NCI-H226 (cell line): ENCODE measurements around the gene AMPD1.

ENCODE experiments used
- DNase-seq: peaks from one replicate; pipeline ENCODE4 v3.0.0-alpha.2; 2015

The AMPD1 gene

GRCh38 chr1:114694540-114695310 lies 621 bp downstream of the AMPD1 start:
- DNase-seq: no peak

DNA sequence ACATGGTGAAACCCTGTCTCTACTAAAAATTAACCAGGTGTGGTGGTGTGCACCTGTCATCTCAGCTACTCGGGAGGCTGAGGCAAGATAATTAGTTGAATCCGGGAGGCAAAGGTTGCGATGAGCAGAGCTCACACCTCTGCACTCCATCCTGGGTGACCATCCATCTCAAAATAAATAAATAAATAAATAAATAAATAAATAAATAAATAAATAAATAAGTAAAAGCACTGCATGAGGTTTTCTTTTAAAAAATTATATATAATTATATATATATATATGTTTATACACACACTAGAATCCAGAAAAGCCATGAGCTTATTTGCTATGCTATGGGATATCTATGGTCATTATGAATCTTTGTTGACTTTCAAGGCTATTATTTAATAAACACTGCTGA lies 2.4 kb downstream of the AMPD1 start:
- DNase-seq: no peak

- DNase-seq: peak; percentile 26
Observed at GRCh38 chr1:114691061-114691460, 4.3 kb downstream of the AMPD1 start.

DNA sequence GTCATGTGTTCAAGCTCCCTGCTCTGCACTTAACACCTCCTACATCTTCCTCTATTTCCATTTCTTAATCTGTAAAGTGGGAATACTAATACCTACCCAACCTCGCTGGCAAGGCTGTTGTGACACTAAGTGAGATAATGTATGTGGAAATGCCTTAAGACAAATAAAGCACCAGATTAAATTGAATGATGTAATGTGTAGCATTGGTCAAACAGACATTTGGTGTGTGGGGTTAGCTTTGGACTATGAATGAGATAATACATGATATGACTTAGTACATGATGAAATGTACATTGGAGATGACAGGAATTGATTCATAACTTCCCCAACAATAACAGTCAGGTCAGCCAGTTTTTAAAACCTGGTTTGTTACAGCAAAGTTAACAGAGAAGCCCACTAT lies 5.2 kb downstream of the AMPD1 start:
- peak; percentile 12 for DNase-seq

DNA sequence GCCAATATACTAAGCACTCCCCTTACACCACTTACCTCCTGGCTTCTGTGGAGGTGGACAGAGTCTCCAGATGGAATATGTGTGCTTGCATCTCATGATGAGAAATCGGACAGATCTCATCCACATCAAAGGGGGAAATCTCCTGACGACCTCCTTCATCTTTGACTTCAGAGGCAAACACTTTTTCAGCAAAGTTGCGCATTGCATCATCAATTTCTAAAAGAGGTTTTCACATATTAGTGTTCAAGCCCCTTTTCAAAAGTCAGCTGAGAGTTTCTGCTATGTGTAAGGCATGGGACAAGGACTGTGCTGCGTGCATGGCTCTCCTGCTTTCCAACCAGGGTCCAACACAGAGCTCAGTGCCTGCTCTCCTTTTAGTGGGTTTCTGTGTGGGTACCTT lies 6.8 kb downstream of the AMPD1 start:
- no peak for DNase-seq

- no peak for DNase-seq
Observed at GRCh38 chr1:114685851-114686250, 9.5 kb downstream of the AMPD1 start.

- DNase-seq: no peak
Observed at GRCh38 chr1:114677691-114678090, 17.7 kb downstream of the AMPD1 start.

- no peak for DNase-seq
Observed at GRCh38 chr1:114676115-114676514, 19.2 kb downstream of the AMPD1 start.

GRCh38 chr1:114671939-114672275 lies 23.4 kb downstream of the AMPD1 start:
- no peak for DNase-seq

- DNase-seq: peak; percentile 2
Observed at GRCh38 chr1:114671011-114671938, 24.1 kb downstream of the AMPD1 start.

DNA sequence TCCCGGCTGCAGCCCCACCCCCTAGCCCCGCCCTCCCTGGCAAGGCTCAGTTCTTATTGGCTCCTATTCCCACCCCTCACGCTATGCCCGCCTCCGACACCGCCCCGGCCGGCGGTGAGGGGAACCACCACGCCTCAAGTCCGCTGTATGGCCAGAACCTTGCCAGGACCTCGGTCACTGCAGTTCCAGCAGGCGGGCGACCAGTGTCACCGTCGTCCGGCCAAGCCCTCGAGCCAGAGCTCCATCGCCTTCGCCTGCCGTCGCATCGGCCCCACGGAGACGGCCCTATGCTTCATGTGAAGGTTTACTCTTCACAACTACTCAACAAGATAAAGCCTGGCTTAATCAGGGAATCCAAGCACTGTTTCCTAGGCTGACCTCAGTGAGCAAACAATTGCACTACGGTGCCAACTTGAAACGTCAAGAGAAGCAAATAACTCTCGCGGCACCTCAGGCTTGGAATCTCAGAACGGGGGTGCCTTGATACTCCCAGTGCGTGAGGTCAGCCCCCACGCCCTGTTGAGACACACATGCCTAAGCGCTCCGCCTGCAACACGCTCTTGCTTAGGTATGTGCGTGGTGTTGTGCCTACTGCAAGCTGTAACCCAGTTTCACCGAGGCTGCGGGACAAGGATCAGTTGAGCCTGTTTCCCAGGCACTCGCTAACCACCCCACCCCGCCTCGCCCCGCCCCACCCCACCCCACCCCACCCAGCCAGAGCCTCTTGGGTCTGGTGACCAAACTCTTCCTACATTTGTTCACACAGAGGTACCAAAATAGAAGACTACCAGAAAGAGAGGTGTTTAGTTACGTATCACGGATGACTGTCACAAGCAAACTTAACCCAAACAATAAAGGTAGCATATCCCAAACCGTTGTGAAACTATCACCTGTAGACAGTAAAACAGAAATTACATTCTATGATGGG lies 25.0 kb downstream of the AMPD1 start:
- DNase-seq: peak; percentile 95

DNA sequence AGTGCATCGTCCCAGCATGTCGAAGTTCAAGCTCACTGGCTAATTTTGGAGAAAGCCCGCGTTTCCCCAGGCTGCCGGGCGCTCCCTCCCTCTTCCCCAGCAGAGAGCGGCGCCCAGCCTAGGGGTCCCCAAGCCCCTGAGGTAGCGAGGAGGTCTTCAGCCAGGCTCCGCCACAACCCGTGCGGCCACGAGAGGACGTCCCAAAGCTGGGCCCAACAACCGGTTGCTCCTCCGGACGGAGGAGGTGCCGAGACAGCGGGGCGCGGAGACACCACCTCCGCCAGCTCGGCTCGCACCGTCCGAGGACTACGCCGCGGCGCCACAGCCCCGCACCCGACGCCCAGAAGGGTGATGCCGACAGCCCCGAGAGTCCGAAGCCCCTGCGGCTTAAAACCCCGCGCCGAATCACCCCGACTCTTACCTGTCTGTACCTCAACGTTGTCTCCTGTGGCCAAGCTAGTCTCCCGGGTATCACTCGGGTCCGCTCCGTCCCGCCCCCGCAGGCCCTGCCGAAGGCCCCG lies 25.7 kb downstream of the AMPD1 start, which contains the start of gene DENND2C:
Gene DENND2C (minus strand): TSS at position 488 of the 521 bp plus-strand sequence. CDS start 44,065 bp downstream, outside the sequence.
- no peak for DNase-seq

DNA sequence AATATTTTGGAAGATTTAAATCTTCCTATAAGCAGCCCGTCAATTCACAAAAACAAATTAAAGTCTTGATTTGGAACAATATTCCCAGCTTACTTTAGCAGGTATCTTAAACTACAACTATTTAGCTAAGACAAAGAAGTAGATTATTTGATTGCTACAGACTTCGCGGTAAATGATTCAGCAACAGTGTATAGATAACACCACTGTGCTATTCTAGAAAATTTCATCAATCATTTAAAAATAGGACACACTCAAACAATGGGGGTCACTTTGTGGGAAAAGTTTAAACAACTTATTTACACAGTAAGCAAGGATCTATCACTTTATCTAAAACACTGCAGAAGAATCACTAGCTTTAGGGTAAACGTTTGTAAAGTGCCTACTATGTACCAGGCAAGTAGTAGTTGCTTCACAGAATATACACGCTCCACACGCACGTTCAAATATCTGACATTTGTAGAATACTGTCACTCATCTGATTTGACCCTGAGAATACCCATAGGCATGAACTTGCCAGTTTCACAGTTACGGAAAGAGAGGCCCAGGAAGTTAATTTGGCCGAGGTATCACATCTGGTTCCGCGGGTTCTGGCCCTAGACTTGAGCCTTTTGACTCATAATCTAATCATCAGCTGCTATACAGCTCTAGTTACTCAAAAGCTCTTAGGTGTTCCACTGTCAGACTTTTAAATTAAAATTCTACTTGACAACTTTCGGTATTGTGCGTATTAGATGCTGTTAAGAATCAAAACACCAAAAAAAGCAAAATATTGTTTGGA lies 26.4 kb downstream of the AMPD1 start:
- peak; percentile 27 for DNase-seq

GRCh38 chr1:114668373-114668772 lies 27.0 kb downstream of the AMPD1 start:
- DNase-seq: no peak

DNA sequence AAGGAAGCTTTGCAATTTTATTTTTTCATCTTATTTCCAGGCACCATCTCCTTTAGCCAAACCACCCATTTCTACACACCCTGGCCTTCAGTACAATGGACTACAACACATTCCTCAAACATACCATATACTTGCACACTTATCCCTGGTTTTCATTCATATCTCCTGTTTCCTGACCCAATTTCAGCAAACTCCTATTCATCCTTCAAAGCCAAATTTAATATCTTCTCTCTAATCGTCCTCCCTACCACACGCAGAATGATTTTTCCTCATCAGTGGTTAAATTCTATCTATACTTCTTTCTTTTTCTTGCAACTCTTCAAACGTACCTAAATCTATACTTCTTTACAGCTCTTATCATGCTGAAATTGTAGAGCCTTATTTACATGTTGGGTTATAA lies 28.4 kb downstream of the AMPD1 start:
- DNase-seq: no peak

DNA sequence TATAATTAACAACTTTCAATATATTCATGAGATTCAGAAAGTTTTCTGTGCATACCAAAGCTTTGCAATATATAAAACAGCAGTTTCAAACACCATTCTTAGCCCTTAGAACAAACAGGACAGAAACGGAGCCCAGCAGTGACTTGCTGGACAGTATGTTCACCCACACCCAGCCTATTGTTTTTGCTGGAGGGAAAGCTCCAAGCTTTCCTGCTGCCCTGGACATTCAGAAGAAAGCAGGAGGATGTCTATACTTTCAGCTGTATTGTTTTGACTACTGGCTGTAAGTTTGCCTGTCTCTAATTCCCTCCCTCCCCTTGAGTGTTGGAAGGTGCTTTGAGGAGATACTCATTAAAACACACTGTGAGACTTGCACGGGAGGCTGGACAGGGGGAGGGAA lies 35.1 kb downstream of the AMPD1 start:
- no peak for DNase-seq

DNA sequence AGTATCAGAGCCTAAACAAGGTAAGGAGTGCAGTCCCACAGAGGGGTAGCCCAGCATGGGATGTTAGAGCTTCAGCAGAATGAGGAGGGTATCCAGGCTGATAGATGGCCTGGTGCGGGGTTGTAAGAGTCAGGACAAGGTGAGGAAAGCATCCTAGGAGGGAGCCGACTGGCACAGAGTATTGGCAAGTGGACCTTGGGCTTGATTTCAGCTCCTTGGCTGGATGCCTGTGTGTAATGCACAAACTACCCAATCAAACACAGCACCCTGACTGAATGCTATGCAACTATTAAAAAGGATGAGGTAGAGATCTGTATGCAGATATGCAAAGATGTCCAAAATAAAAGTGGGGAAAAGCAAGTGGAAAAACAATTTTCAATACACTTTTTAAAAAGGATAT lies 43.5 kb downstream of the AMPD1 start:
- DNase-seq: no peak

DNA sequence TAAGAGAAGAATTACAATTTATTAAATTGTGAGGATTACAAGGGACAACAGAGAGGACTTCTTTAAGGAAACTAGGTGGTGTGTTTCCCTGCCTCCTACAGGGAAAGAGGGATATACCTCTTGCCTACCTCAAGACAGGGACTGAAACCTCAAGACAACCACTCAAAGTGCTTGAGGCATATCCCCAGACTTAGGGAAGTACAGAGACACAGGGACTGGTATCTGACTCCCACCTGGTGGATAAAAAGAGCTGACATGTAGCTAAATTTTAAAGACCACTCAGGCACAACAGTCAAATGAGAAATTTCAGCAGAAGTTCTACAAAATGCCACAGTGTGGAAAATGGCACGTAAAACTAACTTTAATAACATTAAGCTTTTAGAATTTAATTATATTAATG lies 46.8 kb downstream of the AMPD1 start:
- no peak for DNase-seq

- no peak for DNase-seq
Observed at GRCh38 chr1:114641377-114641776, 54.0 kb downstream of the AMPD1 start.

- DNase-seq: no peak
Observed at GRCh38 chr1:114638910-114639309, 56.4 kb downstream of the AMPD1 start.

DNA sequence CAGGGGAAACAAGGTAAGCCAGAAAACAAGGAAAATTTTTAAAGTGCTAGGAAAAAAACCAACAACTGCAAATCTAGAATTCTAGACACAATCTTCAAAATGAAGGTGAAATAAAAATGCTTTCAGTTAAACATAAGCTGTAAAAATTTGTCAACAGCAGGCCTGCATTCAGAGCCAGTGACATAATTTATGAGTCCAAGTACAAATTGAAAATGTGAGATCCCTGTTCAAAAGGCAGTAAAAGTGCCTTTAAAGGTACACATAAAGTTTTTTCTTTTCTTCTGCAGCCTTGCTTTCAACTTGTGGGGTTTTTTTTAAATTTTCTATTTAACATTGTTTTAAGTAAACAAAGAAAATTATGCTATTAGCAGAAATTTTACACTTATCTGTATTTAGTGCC lies 62.9 kb downstream of the AMPD1 start:
- DNase-seq: no peak

DNA sequence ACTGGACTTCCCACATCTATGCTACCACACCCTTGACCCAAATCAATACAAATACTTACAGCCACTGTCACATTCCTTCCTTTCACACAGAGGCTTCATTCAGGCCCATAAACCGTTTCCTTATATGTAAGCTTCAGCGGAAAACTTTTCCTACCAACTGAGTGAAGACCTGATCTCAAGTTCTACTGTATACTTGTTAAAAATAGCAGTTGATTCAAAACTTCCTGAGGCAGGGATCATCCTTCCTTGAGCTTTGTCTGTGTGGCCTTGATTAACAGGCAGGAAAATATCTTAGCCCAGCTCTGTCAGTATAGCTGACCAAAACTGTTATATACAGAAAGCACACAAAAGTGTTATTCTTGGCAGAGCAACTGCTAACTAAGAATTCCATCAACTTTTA lies 68.2 kb downstream of the AMPD1 start:
- no peak for DNase-seq
